ENCODE measurements around the gene CACNG4. TPM values are rescaled to one million over a fixed set of nuclear protein-coding genes. Genes with fewer than 3 reads are reported as not detected.
"Not testable (repeated sequence)": the region's sequence is repeated elsewhere in the genome, so short reads cannot be mapped to it uniquely, and the experiment has no call there.

The CACNG4 gene
- total and polyA plus RNA-seq, 4 donors, result 2.3 to 9.4 (median 4.1) TPM

GRCh38 chr17:67038861-67039365, 74.4 kb downstream of the CACNG4 start:
- Histone ChIP-seq H3K9me3 (ENCODE audit: control insufficient read depth in 4 of 4, insufficient read depth in 3 of 4, low read length in 3 of 4) (peaks cover 0 to 2% (median 0%) of the 10 kb centered on the region in 4 donors), H3K4me1 (ENCODE audit: control insufficient read depth in 5 of 5, insufficient read depth in 5 of 5, low read length in 5 of 5) (no peaks in the 10 kb centered on the region), H3K9ac (ENCODE audit: insufficient read depth in 1 of 2, low read length in 2 of 2) (no peak overlapping the region), H3K27me3 (ENCODE audit: control insufficient read depth in 3 of 3, insufficient read depth in 3 of 3, low read length in 2 of 3) (no peaks in the 10 kb centered on the region), H3K4me3 (no peak overlapping the region), H3K36me3 (ENCODE audit: control insufficient read depth in 4 of 4, insufficient read depth in 4 of 4, low read length in 4 of 4) (no peaks in the 10 kb centered on the region), H3K27ac (ENCODE audit: low read depth in 1 of 2, low read length in 1 of 2) (no peak overlapping the region)
- no peak for TF ChIP-seq CTCF (IDR thresholded peaks at IDR 0.05; ENCODE audit: control extremely low read depth, extremely low read depth)
- 40 to 57% methylated on average over 5 of the region's 5 CpGs for WGBS, 2 donors
- no peak for DNase-seq
- no peak for ATAC-seq (ENCODE audit: insufficient read depth, low FRiP score)

GRCh38 chr17:67040652-67041051, 76.1 kb downstream of the CACNG4 start:
- no peaks in the 10 kb centered on the region for H3K27me3 ChIP-seq (ENCODE audit: control insufficient read depth in 3 of 3, insufficient read depth in 3 of 3, low read length in 2 of 3)
- DNase-seq (no peak), ATAC-seq (ENCODE audit: insufficient read depth, low FRiP score) (no peak)
- H3K4me1 ChIP-seq (ENCODE audit: control insufficient read depth in 5 of 5, insufficient read depth in 5 of 5, low read length in 5 of 5), result no peaks in the 10 kb centered on the region
- H3K27ac ChIP-seq (ENCODE audit: low read depth in 1 of 2, low read length in 1 of 2), result no peak overlapping the region
- peaks cover 0 to 2% (median 0%) of the 10 kb centered on the region in 4 donors for H3K9me3 ChIP-seq (ENCODE audit: control insufficient read depth in 4 of 4, insufficient read depth in 3 of 4, low read length in 3 of 4)
- no peak overlapping the region for H3K9ac ChIP-seq (ENCODE audit: insufficient read depth in 1 of 2, low read length in 2 of 2)
- WGBS, 2 donors, result 84 to 90% methylated on average over 6 of the region's 6 CpGs
- no peaks in the 10 kb centered on the region for H3K36me3 ChIP-seq (ENCODE audit: control insufficient read depth in 4 of 4, insufficient read depth in 4 of 4, low read length in 4 of 4)
- TF ChIP-seq CTCF (IDR thresholded peaks at IDR 0.05; ENCODE audit: control extremely low read depth, extremely low read depth), result no peak
- no peak overlapping the region for H3K4me3 ChIP-seq

- not testable (repeated sequence) for ATAC-seq (ENCODE audit: insufficient read depth, low FRiP score); H3K27ac ChIP-seq (ENCODE audit: low read depth in 1 of 2, low read length in 1 of 2); H3K4me1 ChIP-seq (ENCODE audit: control insufficient read depth in 5 of 5, insufficient read depth in 5 of 5, low read length in 5 of 5); H3K9me3 ChIP-seq (ENCODE audit: control insufficient read depth in 4 of 4, insufficient read depth in 3 of 4, low read length in 3 of 4); DNase-seq; H3K36me3 ChIP-seq (ENCODE audit: control insufficient read depth in 4 of 4, insufficient read depth in 4 of 4, low read length in 4 of 4); H3K27me3 ChIP-seq (ENCODE audit: control insufficient read depth in 3 of 3, insufficient read depth in 3 of 3, low read length in 2 of 3); H3K9ac ChIP-seq (ENCODE audit: insufficient read depth in 1 of 2, low read length in 2 of 2); H3K4me3 ChIP-seq
- WGBS, 2 donors, result 94 to 95% methylated on average over 5 of the region's 5 CpGs
Measured at GRCh38 chr17:67041119-67041518, 76.6 kb downstream of the CACNG4 start.

- Histone ChIP-seq H3K36me3 (ENCODE audit: control insufficient read depth in 4 of 4, insufficient read depth in 4 of 4, low read length in 4 of 4) (no peaks in the 10 kb centered on the region), H3K9ac (ENCODE audit: insufficient read depth in 1 of 2, low read length in 2 of 2) (no peak overlapping the region)
- DNase-seq, result no peak
Measured at GRCh38 chr17:67041531-67041930, 77.0 kb downstream of the CACNG4 start.

More at GRCh38 chr17:67041531-67041930, 77.0 kb downstream of the CACNG4 start:
- WGBS, 2 donors, result 79 to 87% methylated on average over 7 of the region's 7 CpGs
- H3K27me3 ChIP-seq (ENCODE audit: control insufficient read depth in 3 of 3, insufficient read depth in 3 of 3, low read length in 2 of 3), result no peaks in the 10 kb centered on the region
- H3K9me3 ChIP-seq (ENCODE audit: control insufficient read depth in 4 of 4, insufficient read depth in 3 of 4, low read length in 3 of 4), result peaks cover 0 to 3% (median 0%) of the 10 kb centered on the region in 4 donors
- H3K4me1 ChIP-seq (ENCODE audit: control insufficient read depth in 5 of 5, insufficient read depth in 5 of 5, low read length in 5 of 5), result no peaks in the 10 kb centered on the region
- no peak overlapping the region for H3K27ac ChIP-seq (ENCODE audit: low read depth in 1 of 2, low read length in 1 of 2)
- no peak overlapping the region for H3K4me3 ChIP-seq
- ATAC-seq (ENCODE audit: insufficient read depth, low FRiP score), result no peak
- no peak for TF ChIP-seq CTCF (IDR thresholded peaks at IDR 0.05; ENCODE audit: control extremely low read depth, extremely low read depth)

Measured in lung (tissue), 12 donors.